Keratinocyte (primary cell): ENCODE results near the gene TMUB1. TPM values are rescaled to one million over a fixed set of nuclear protein-coding genes. Genes with fewer than 3 reads are reported as not detected.
A peak's percentile ranks its signal among the peaks of the same experiment; 100 is the strongest.

Source experiments
- DNase-seq: peaks from one replicate; pipeline ENCODE4 v3.0.0-alpha.2; 2011; ENCODE audit warnings: low read depth, missing footprints, low spot score
- FAIRE-seq: peaks from 2 replicates; lab custom pipeline; 2011; peaks lifted over from hg19 to GRCh38; lab: Jason Lieb, UNC
- H2AFZ ChIP-seq: 2 replicates; pipeline ENCODE4 v1.6.0; 2012; ENCODE audit warnings: low read length, control low read depth, inconsistent platforms; ENCODE audit not compliant: control insufficient read depth
- H3K27ac ChIP-seq: 2 replicates; pipeline ENCODE4 v1.5.1; 2011; ENCODE audit warnings: low read length; ENCODE audit not compliant: control insufficient read depth, insufficient read depth
- H3K27me3 ChIP-seq: 3 replicates; pipeline ENCODE4 v1.6.0; 2011; ENCODE audit warnings: low read length; ENCODE audit not compliant: control insufficient read depth, insufficient read depth; ENCODE audit errors: extremely low read depth
- H3K36me3 ChIP-seq, 2 experiments: 2 replicates in 1 of 2; 3 replicates in 1 of 2; pipeline ENCODE4 v1.5.1; 2011; ENCODE audit warnings: low read length in 2 of 2, mild to moderate bottlenecking in 1 of 2; ENCODE audit not compliant: control insufficient read depth in 2 of 2, insufficient read depth in 2 of 2; ENCODE audit errors: extremely low read depth in 1 of 2
- H3K4me1 ChIP-seq: 3 replicates; pipeline ENCODE4 v1.5.1; 2011; ENCODE audit warnings: low read length; ENCODE audit not compliant: control insufficient read depth, insufficient read depth; ENCODE audit errors: extremely low read depth
- H3K4me2 ChIP-seq: 3 replicates; pipeline ENCODE4 v1.6.0; 2011; ENCODE audit warnings: low read depth, low read length; ENCODE audit not compliant: control insufficient read depth, insufficient read depth; ENCODE audit errors: extremely low read depth
- H3K4me3 ChIP-seq, 3 experiments: fragments of 200-600 bp in 1 of 3; sonication (generic) in 1 of 3; 2 replicates in 2 of 3; 3 replicates in 1 of 3; pipeline ENCODE4 v1.5.1; 2011 to 2016; ENCODE audit warnings: low read length in 3 of 3, mild to moderate bottlenecking in 3 of 3, control low read depth in 2 of 3, inconsistent platforms in 1 of 3, low read depth in 1 of 3, mixed read lengths in 1 of 3, mixed run types in 1 of 3, moderate library complexity in 1 of 3; ENCODE audit not compliant: control insufficient read depth in 2 of 3, insufficient read depth in 2 of 3; ENCODE audit errors: extremely low read depth in 1 of 3
- H3K79me2 ChIP-seq: 2 replicates; pipeline ENCODE4 v1.6.0; 2012; ENCODE audit warnings: low read length; ENCODE audit not compliant: control insufficient read depth, insufficient read depth
- H3K9ac ChIP-seq: 3 replicates; pipeline ENCODE4 v1.6.0; 2011; ENCODE audit warnings: low read length; ENCODE audit not compliant: control insufficient read depth, insufficient read depth; ENCODE audit errors: extremely low read depth
- H3K9me1 ChIP-seq: 3 replicates; pipeline ENCODE4 v1.6.0; 2011; ENCODE audit warnings: low read length; ENCODE audit not compliant: control insufficient read depth, insufficient read depth; ENCODE audit errors: extremely low read depth
- H3K9me3 ChIP-seq: 2 replicates; pipeline ENCODE4 v1.5.1; 2012; ENCODE audit warnings: low read depth, low read length; ENCODE audit not compliant: control insufficient read depth
- H4K20me1 ChIP-seq: 3 replicates; pipeline ENCODE4 v1.6.0; 2011; ENCODE audit warnings: low read length; ENCODE audit not compliant: control insufficient read depth, insufficient read depth; ENCODE audit errors: extremely low read depth
- CTCF ChIP-seq, 3 experiments: IDR thresholded peaks in 1 of 3; conservative IDR thresholded peaks in 1 of 3; optimal IDR thresholded peaks in 1 of 3; 2 replicates in 2 of 3; 3 replicates in 1 of 3; pipeline versions ENCODE3 to v1.5.1; 2011; ENCODE audit warnings: low read length in 3 of 3, mild to moderate bottlenecking in 3 of 3, moderate library complexity in 2 of 3, control low read depth in 1 of 3, inconsistent platforms in 1 of 3; ENCODE audit not compliant: insufficient read depth in 2 of 3; ENCODE audit errors: extremely low read depth in 1 of 3
- EZH2 ChIP-seq: IDR thresholded peaks from one replicate; pipeline ENCODE4 v1.6.1; 2012; ENCODE audit warnings: inconsistent platforms, mild to moderate bottlenecking, low read length, moderate library complexity
- dilution Hi-C: fragments of 300-500 bp; cut with MboI; formaldehyde crosslinking; loops from one replicate; pipeline ENCODE4 v1.7.0; 2020; ENCODE audit warnings: low sequenced_read_pairs; ENCODE audit not compliant: extremely low pct_ligation_motif_present
- polyA plus RNA-seq, 5 experiments: library from polyadenylated mRNA; depleted of rRNA in 3 of 5; stranded (reverse) in 3 of 5; stranded (forward) in 1 of 5; unstranded in 1 of 5; fragments of >200 nt; gene quantifications; 1 replicate in 1 of 5; 2 replicates in 3 of 5; 3 replicates in 1 of 5; pipeline versions ENCODE4 v1.2.1 to v1.2.3, GENCODE V29; 2011 to 2012; ENCODE audit warnings: missing spikeins in 2 of 5, low read depth in 1 of 5, low replicate concordance in 1 of 5

TMUB1 gene
- polyA plus RNA-seq, 1 donor (not counting 4 experiments of a cell fraction or from before 2014, with no cell fraction given), result 12.2 TPM

- Histone ChIP-seq H3K4me3 (peak overlapping the region; percentile 47 to 90 (median 87)), H3K36me3 (peaks cover 7% of the 10 kb centered on the region in 2 experiments), H3K9me1 (peaks cover 4% of the 10 kb centered on the region), H2AFZ (peak overlapping the region; percentile 60), H3K79me2 (peaks cover 28% of the 10 kb centered on the region), H3K9me3 (no peaks in the 10 kb centered on the region), H3K9ac (peak overlapping the region; percentile 77), H3K27ac (peak overlapping the region; percentile 95), H4K20me1 (no peaks in the 10 kb centered on the region), H3K4me2 (peak overlapping the region; percentile 99), H3K27me3 (no peaks in the 10 kb centered on the region), H3K4me1 (peaks cover 41% of the 10 kb centered on the region)
- dilution Hi-C loops, result no loop called here
- TF ChIP-seq EZH2, result no peak
- no peak for TF ChIP-seq CTCF (optimal IDR thresholded peaks at IDR 0.05 in 1 of 3, IDR thresholded peaks at IDR 0.05 in 1 of 3, conservative IDR thresholded peaks at IDR 0.05 in 1 of 3; ENCODE audit: extremely low read depth in 1 of 3, insufficient read depth in 2 of 3, low read length in 3 of 3)
- FAIRE-seq, result peak; percentile 55
- DNase-seq, result peak; percentile 98
These were observed 25.1 kb downstream of the TMUB1 start for GRCh38 chr7:151057989-151058780.

- Histone ChIP-seq H3K36me3 (peaks cover 6 to 7% of the 10 kb centered on the region in 2 experiments), H3K9me1 (peaks cover 4% of the 10 kb centered on the region), H2AFZ (peak within 1 kb of the TSS; percentile 86), H3K9ac (peak within 1 kb of the TSS; percentile 77), H4K20me1 (no peaks in the 10 kb centered on the region), H3K4me3 (peak within 1 kb of the TSS; percentile 47 to 90 (median 87)), H3K4me1 (peaks cover 37% of the 10 kb centered on the region), H3K27me3 (no peaks in the 10 kb centered on the region), H3K27ac (peak within 1 kb of the TSS; percentile 95), H3K4me2 (peak within 1 kb of the TSS; percentile 99), H3K9me3 (no peaks in the 10 kb centered on the region), H3K79me2 (peaks cover 27% of the 10 kb centered on the region)
- FAIRE-seq (no peak), DNase-seq (no peak)
- TF ChIP-seq CTCF (optimal IDR thresholded peaks at IDR 0.05 in 1 of 3, IDR thresholded peaks at IDR 0.05 in 1 of 3, conservative IDR thresholded peaks at IDR 0.05 in 1 of 3; ENCODE audit: extremely low read depth in 1 of 3, insufficient read depth in 2 of 3, low read length in 3 of 3) (no peak), EZH2 (no peak)
- dilution Hi-C loops, result no loop called here
These were observed 25.7 kb downstream of the TMUB1 start, which contains the start of gene CDK5 for GRCh38 chr7:151057506-151057988. CDK5 (minus strand) TSS chr7:151057897; CDS start chr7:151057848, 49 bp downstream.
